ENCODE measurements around the gene RHOF.

Gene RHOF, protein sequence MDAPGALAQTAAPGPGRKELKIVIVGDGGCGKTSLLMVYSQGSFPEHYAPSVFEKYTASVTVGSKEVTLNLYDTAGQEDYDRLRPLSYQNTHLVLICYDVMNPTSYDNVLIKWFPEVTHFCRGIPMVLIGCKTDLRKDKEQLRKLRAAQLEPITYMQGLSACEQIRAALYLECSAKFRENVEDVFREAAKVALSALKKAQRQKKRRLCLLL

DNA sequence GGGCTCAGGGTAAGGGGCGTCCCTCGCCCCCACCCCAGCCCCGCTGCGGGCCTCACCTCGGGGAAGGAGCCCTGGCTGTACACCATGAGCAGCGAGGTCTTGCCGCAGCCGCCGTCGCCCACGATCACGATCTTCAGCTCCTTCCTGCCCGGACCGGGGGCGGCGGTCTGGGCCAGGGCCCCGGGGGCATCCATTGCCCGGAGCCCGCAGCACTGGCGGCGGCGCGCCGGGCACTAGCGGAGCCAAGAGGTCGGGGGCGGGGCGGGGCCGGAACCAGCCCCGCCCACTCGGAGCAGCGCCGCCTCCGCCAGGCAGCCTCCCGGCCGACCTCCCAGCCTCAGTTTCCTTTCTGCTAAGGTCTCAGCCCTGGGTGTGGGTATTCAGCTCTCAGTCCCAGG is at the start of gene RHOF:
Gene RHOF (minus strand): TSS at position 249 of the 398 bp plus-strand sequence. CDS start 55 bp downstream, at position 194.
- DNase-seq, result peak; percentile 77

DNA sequence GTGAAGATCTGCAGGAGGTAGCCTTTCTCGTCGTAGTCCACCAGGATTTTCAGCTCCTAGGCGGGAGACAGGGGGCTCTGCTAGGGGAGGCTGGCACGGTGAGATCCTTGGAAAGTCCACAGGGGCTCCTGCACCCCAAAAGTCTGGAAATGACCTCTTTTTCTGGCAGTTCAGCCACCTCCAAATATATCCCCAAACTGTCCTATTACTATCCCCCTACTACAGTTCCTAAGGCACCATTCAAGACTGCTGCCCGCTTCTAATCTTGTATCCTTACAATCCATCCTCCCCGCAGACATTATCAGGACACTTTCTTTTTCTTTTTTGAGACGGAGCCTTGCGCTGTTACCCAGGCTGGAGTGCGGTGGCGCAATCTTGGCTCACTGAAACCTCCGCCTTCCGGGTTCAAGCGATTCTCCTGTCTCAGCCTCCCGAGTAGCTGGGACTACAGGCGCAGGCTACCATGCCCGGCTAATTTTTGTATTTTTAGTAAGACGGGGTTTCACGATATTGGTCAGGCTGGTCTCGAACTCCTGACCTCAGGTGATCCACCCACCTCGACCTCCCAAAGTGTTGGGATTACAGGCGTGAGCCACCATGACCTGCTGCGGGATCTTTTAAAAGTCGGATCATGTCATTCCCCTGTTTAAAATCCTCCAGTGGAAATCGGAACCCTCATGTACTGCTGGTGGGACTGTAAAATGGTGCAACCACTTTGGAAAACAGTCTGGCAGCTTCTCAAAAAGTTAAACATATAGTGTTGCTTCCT is 46.7 kb upstream of the RHOF start:
- DNase-seq, result no peak

DNA sequence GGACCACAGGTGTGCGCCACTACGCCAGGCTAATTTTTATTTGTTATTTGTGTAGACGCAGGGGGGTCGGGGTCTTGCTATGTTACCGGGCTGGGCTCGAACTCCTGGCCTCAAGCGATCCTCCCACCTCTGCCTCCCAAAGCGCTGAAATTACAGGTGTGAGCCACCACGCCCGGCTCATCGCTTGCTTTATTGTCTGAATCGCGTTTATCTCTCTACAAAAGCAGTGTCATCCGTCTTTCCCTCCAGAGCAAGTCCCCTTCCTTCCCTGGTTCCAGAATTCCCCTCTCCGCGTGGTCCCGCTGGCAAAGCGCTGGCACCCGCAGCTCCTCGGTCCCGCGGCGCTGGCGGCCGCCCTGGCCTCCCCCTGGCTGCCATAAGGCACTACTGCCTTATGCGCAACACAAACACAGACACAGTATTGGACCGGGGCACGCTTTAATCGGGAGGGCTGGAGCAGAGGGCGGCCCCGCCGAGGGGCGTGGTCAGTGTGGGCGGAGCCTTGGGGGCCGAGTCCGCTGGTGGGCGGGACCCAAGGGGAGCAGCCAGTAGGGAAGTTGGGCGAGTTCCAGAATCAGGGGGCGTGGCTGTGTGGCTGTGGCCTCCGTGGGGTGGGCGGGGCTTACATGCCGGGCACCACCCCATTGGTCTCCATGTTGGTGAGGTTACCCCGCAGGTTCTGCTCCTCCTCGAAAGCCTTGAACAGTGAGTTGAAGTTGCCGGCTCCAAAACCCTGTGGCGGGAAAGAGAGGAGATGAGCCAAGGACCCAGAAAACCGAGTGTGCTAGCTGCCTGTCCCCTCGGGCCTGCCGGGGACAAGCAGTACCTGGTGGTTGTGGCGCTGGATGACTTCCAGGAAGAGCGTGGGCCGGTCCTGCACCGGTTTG is 45.9 kb upstream of the RHOF start:
- DNase-seq, result peak; percentile 99

GRCh38 chr12:121838126-121838525 is 44.6 kb upstream of the RHOF start:
- no peak for DNase-seq

GRCh38 chr12:121837680-121838079 is 44.2 kb upstream of the RHOF start:
- DNase-seq, result no peak

DNA sequence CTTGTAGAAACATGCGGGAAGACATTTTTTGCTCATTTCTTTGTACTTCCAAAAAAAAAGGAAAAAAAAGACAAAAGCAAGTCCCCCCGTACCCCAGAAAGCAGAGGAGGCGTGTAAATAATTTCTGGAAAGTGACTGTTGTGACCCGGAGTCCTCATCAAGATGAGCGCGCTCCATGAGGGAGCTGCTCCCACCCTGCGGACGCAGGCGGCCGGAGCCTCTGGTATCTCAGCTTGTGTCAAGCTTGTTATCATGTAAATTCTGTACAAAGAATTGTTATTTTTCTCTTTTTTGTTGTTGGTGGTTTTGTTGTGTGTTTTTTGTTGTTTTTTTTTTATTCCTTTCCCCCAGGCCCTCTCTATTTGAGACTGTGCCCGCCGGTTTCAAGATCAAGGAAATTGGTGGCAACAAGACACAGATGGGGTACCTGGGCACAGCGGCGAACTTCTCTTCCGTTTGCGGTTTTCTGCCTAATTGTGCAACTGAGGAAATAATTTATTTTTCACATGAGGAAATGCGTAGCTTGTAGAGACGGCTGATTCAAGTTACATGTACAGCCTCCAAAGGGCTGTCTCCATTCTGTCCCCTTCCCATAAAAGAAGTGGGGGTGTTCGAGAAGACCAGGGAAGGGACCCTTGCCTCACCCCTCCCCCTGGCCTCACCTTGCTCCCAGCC is 38.2 kb upstream of the RHOF start:
- DNase-seq, result no peak

DNA sequence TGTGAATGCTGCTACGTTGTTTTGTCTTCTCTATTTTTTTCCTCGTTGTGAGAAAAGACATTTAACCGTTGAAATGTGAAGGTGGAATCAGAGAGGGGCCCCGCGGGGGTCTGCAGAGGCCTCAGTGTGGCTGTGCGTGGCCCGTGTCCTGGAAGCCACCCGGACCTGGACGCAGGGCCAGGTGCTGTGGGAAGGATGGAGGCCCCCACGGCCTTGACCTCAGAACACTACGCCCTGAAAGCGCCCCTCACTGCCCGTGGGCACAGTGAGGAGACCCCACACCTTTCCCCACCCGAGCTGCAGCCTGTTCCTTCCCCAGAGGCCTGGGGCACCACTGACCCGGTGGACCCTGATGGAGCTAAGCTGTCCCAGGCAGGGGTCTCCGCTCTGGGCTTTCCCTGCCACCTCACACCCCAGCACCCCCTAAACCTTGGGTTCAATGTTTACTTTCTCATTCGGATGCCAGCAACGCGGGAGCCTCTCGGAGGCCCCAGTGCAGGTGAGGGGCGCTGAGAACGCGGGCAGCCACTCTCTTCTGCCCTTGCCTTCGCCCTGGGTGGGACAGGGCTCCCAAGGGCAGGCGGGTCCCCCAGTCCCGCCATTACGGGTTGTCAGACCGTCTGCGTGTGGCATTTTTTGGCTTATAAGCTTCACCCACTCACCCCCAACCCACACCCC is 37.2 kb upstream of the RHOF start:
- DNase-seq, result no peak

- no peak for DNase-seq
Measured at GRCh38 chr12:121830134-121830533, 36.6 kb upstream of the RHOF start.

- peak; percentile 70 for DNase-seq
Measured at GRCh38 chr12:121829250-121829918, 35.9 kb upstream of the RHOF start.

DNA sequence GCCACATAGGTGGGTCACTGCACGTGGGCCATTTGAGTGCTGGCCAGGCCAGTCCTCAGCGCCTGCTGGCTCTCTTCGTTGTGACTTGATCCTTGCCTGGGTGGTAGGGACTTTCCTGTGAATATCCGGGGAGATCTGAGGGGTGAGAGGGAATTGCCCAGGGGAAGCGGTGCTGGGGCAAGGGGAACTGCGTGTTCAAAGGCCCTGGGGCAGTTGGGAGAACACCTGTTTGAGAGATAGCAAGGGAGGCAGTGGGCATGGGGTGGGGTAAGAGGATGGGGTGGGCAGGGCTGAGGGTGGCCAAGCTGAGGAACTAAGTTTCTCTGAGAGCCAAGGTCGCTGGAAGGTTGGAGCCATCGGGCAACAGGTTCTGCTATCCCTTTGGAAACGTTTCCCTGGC is 35.3 kb upstream of the RHOF start:
- DNase-seq, result no peak

DNA sequence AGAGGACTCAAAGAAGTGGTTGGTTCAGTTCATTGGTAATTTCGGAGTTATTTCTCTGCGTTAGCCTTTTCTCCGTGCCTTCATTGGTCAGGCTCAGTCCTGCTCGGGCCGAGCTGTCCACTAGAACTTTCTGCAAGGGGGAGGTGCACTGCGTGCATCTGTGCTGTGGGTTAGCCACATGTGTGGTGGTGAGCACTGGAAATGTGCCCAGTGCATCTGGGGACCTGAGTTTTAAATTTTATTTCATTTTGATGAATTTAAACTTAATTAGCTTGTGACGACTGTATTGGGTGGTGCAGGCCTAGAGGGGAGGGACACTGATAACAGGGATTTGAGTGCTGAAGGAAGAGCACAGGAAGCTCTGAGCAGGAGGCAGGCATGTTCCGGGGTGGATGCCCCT is 34.8 kb upstream of the RHOF start:
- no peak for DNase-seq

DNA sequence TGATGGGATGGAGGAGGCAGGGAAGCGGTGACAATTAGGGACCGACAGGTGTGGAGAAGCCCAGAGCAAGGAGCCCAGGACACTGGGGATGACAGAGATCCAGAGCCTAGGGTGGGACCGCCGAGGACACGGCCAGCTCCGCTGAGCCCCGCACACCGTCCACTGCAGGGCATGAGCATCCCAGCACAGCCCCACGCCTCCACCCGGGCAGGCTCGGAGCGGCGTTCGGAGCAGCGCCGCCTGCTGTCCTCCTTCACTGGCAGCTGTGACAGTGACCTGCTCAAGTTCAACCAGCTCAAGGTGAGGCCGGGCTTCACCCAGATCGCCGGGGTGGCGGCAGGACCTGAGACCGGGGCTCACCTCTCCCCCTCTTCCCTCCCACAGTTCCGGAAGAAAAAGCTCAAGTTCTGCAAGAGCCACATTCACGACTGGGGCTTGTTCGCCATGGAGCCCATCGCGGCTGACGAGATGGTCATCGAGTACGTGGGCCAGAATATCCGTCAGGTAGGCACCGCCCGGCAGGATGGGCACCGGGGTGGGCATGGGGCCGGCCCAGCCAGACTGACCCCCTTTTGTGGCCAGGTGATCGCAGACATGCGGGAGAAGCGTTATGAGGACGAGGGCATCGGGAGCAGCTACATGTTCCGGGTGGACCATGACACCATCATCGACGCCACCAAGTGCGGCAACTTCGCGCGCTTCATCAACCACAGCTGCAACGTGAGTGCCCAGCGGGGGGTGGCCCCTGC is 34.0 kb upstream of the RHOF start:
- DNase-seq, result no peak

- DNase-seq, result no peak
Measured at GRCh38 chr12:121826318-121827150, 33.0 kb upstream of the RHOF start.

- DNase-seq, result peak; percentile 16
Measured at GRCh38 chr12:121825041-121825523, 31.6 kb upstream of the RHOF start.

- DNase-seq, result no peak
Measured at GRCh38 chr12:121823727-121824115, 30.2 kb upstream of the RHOF start.

GRCh38 chr12:121823101-121823726 is 29.7 kb upstream of the RHOF start:
- DNase-seq, result no peak

- no peak for DNase-seq
Measured at GRCh38 chr12:121822393-121823100, 29.1 kb upstream of the RHOF start.

GRCh38 chr12:121820056-121820455 is 26.6 kb upstream of the RHOF start:
- DNase-seq, result no peak
